Measurements from ENCODE around the gene PCDHB13.
"Not testable (repeated sequence)": the region's sequence is repeated elsewhere in the genome, so short reads cannot be mapped to it uniquely, and the experiment has no call there.

PCDHB13 gene

GRCh38 chr5:141182248-141182647 is 31.5 kb upstream of the PCDHB13 start, which contains the start of gene PCDHB16:
Gene PCDHB16, plus strand, starts transcription at chr5:141182387. Its CDS starts 173 bp downstream, at chr5:141182560.
- Histone ChIP-seq H3K36me3 (ENCODE audit: insufficient read depth, low read length) (no peaks in the 10 kb centered on the region), H3K4me3 (ENCODE audit: low read depth in 1 of 2, low read length in 2 of 2) (no peak within 1 kb of the TSS), H3K27me3 (ENCODE audit: insufficient read depth, low read length, poor library complexity) (no peaks in the 10 kb centered on the region), H3K4me2 (ENCODE audit: insufficient read depth, low read length) (no peak within 1 kb of the TSS), H3K9me3 (ENCODE audit: insufficient read depth, low read length, severe bottlenecking) (no peaks in the 10 kb centered on the region), H3K9ac (ENCODE audit: low read depth, low read length) (no peak within 1 kb of the TSS), H3K4me1 (ENCODE audit: insufficient read depth, low read length) (no peaks in the 10 kb centered on the region), H3K27ac (ENCODE audit: low read length) (no peak within 1 kb of the TSS), H3K79me2 (ENCODE audit: insufficient read depth, low read length) (no peaks in the 10 kb centered on the region), H4K20me1 (ENCODE audit: insufficient read depth, low read length) (no peaks in the 10 kb centered on the region), H2AFZ (ENCODE audit: low read depth, low read length) (no peak within 1 kb of the TSS)
- no peak for TF ChIP-seq CTCF (IDR thresholded peaks at IDR 0.05; ENCODE audit: borderline replicate concordance, extremely low read depth, low read length, poor library complexity, severe bottlenecking)
- no peak for TF ChIP-seq EZH2 (IDR thresholded peaks at IDR 0.05; ENCODE audit: borderline replicate concordance, low read depth, low read length, severe bottlenecking)
- ATAC-seq (ENCODE audit: insufficient read depth, low read depth) (no peak), DNase-seq (no peak)

DNA sequence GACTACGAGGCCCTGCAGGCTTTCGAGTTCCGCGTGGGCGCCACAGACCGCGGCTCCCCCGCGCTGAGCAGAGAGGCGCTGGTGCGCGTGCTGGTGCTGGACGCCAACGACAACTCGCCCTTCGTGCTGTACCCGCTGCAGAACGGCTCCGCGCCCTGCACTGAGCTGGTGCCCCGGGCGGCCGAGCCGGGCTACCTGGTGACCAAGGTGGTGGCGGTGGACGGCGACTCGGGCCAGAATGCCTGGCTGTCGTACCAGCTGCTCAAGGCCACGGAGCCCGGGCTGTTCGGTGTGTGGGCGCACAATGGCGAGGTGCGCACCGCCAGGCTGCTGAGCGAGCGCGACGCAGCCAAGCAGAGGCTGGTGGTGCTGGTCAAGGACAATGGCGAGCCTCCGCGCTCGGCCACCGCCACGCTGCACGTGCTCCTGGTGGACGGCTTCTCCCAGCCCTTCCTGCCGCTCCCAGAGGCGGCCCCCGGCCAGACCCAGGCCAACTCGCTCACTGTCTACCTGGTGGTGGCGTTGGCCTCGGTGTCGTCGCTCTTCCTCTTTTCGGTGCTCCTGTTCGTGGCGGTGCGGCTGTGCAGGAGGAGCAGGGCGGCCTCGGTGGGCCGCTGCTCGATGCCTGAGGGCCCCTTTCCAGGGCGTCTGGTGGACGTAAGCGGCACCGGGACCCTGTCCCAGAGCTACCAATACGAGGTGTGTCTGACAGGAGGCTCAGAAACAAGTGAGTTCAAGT is 29.4 kb upstream of the PCDHB13 start:
- not testable (repeated sequence) for H3K27me3 ChIP-seq (ENCODE audit: insufficient read depth, low read length, poor library complexity)

GRCh38 chr5:141186897-141187512 is 26.7 kb upstream of the PCDHB13 start, which contains the start of gene PCDHB9:
Gene PCDHB9, plus strand, starts transcription at chr5:141187161. Its CDS starts 158 bp downstream, at chr5:141187319.
- Histone ChIP-seq H3K4me2 (ENCODE audit: insufficient read depth, low read length) (peak within 1 kb of the TSS; percentile 33; the same call in 1 of the 2 replicates), H3K9me3 (ENCODE audit: insufficient read depth, low read length, severe bottlenecking) (no peaks in the 10 kb centered on the region), H3K4me3 (ENCODE audit: low read depth in 1 of 2, low read length in 2 of 2) (no peak within 1 kb of the TSS), H4K20me1 (ENCODE audit: insufficient read depth, low read length) (no peaks in the 10 kb centered on the region), H3K9ac (ENCODE audit: low read depth, low read length) (no peak within 1 kb of the TSS), H3K27ac (ENCODE audit: low read length) (no peak within 1 kb of the TSS), H2AFZ (ENCODE audit: low read depth, low read length) (peak within 1 kb of the TSS; percentile 39; the same call in 1 of the 2 replicates), H3K79me2 (ENCODE audit: insufficient read depth, low read length) (no peaks in the 10 kb centered on the region), H3K27me3 (ENCODE audit: insufficient read depth, low read length, poor library complexity) (no peaks in the 10 kb centered on the region), H3K4me1 (ENCODE audit: insufficient read depth, low read length) (no peaks in the 10 kb centered on the region), H3K36me3 (ENCODE audit: insufficient read depth, low read length) (no peaks in the 10 kb centered on the region)
- DNase-seq (peak; percentile 43), ATAC-seq (ENCODE audit: insufficient read depth, low read depth) (peak; percentile 62; the same call in 2 of the 3 replicates)
- TF ChIP-seq EZH2 (IDR thresholded peaks at IDR 0.05; ENCODE audit: borderline replicate concordance, low read depth, low read length, severe bottlenecking) = no peak
- TF ChIP-seq CTCF (IDR thresholded peaks at IDR 0.05; ENCODE audit: borderline replicate concordance, extremely low read depth, low read length, poor library complexity, severe bottlenecking) = peak; percentile 68

More for the DNA sequence above, 29.4 kb upstream of the PCDHB13 start:
- not testable (repeated sequence) for DNase-seq; H4K20me1 ChIP-seq (ENCODE audit: insufficient read depth, low read length); H3K4me3 ChIP-seq (ENCODE audit: low read depth in 1 of 2, low read length in 2 of 2); ATAC-seq (ENCODE audit: insufficient read depth, low read depth); H3K9ac ChIP-seq (ENCODE audit: low read depth, low read length); H3K36me3 ChIP-seq (ENCODE audit: insufficient read depth, low read length); H3K79me2 ChIP-seq (ENCODE audit: insufficient read depth, low read length); H3K4me1 ChIP-seq (ENCODE audit: insufficient read depth, low read length); H2AFZ ChIP-seq (ENCODE audit: low read depth, low read length); H3K4me2 ChIP-seq (ENCODE audit: insufficient read depth, low read length); H3K27ac ChIP-seq (ENCODE audit: low read length); H3K9me3 ChIP-seq (ENCODE audit: insufficient read depth, low read length, severe bottlenecking)

DNA sequence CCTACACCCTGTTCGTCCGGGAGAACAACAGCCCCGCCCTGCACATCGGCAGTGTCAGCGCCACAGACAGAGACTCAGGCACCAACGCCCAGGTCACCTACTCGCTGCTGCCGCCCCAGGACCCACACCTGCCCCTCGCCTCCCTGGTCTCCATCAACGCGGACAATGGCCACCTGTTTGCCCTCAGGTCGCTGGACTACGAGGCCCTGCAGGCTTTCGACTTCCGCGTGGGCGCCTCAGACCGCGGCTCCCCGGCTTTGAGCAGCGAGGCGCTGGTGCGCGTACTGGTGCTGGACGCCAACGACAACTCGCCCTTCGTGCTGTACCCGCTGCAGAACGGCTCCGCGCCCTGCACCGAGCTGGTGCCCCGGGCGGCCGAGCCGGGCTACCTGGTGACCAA is 25.0 kb upstream of the PCDHB13 start:
- not testable (repeated sequence) for H3K36me3 ChIP-seq (ENCODE audit: insufficient read depth, low read length); DNase-seq

GRCh38 chr5:141189131-141189530 is 24.6 kb upstream of the PCDHB13 start:
- not testable (repeated sequence) for ATAC-seq (ENCODE audit: insufficient read depth, low read depth); H4K20me1 ChIP-seq (ENCODE audit: insufficient read depth, low read length); H3K79me2 ChIP-seq (ENCODE audit: insufficient read depth, low read length); H3K9me3 ChIP-seq (ENCODE audit: insufficient read depth, low read length, severe bottlenecking); H3K4me2 ChIP-seq (ENCODE audit: insufficient read depth, low read length); H3K27ac ChIP-seq (ENCODE audit: low read length); DNase-seq; H2AFZ ChIP-seq (ENCODE audit: low read depth, low read length); H3K4me1 ChIP-seq (ENCODE audit: insufficient read depth, low read length); H3K9ac ChIP-seq (ENCODE audit: low read depth, low read length); H3K36me3 ChIP-seq (ENCODE audit: insufficient read depth, low read length); H3K4me3 ChIP-seq (ENCODE audit: low read depth in 1 of 2, low read length in 2 of 2); H3K27me3 ChIP-seq (ENCODE audit: insufficient read depth, low read length, poor library complexity)

More for the DNA sequence above, 25.0 kb upstream of the PCDHB13 start:
- H3K4me1 ChIP-seq (ENCODE audit: insufficient read depth, low read length); H3K9ac ChIP-seq (ENCODE audit: low read depth, low read length); H3K9me3 ChIP-seq (ENCODE audit: insufficient read depth, low read length, severe bottlenecking); H3K4me3 ChIP-seq (ENCODE audit: low read depth in 1 of 2, low read length in 2 of 2); H3K27ac ChIP-seq (ENCODE audit: low read length); H3K27me3 ChIP-seq (ENCODE audit: insufficient read depth, low read length, poor library complexity); H2AFZ ChIP-seq (ENCODE audit: low read depth, low read length); H4K20me1 ChIP-seq (ENCODE audit: insufficient read depth, low read length); H3K79me2 ChIP-seq (ENCODE audit: insufficient read depth, low read length); H3K4me2 ChIP-seq (ENCODE audit: insufficient read depth, low read length); ATAC-seq (ENCODE audit: insufficient read depth, low read depth): not testable (repeated sequence)
